Endothelial cell of umbilical vein (primary cell): ENCODE measurements around the gene ACSS1. TPM values are rescaled to one million over a fixed set of nuclear protein-coding genes. Genes with fewer than 3 reads are reported as not detected.

Experiments
- BruUV-seq: library from RNA; stranded (reverse); fragments of 400-500 nt; replicated peaks from 2 replicates; lab custom pipeline; 2021; lab: Mats Ljungman, UMichigan
- CTCF ChIA-PET: fragments of 300-600, 350-600 bp; sonication (Branson Sonifier 250); formaldehyde crosslinking; loops from one replicate; lab custom pipeline; 2021; ENCODE audit warnings: antibody characterized with exemption, inconsistent platforms; lab: Charles Lee
- POLR2A ChIA-PET: fragments of 300-600, 350-600 bp; sonication (Branson Sonifier 250); formaldehyde crosslinking; loops from one replicate; lab custom pipeline; 2021; ENCODE audit warnings: antibody characterized with exemption, inconsistent platforms; lab: Charles Lee
- DNase-seq: peaks from one replicate; pipeline ENCODE4 v3.0.0-alpha.2; 2011; ENCODE audit warnings: low read depth, low spot score
- FAIRE-seq: peaks from 2 replicates; lab custom pipeline; 2011; peaks lifted over from hg19 to GRCh38; lab: Jason Lieb, UNC
- H2AFZ ChIP-seq: 2 replicates; pipeline ENCODE4 v1.6.0; 2012; ENCODE audit warnings: low read depth, low read length, control low read depth, inconsistent platforms
- H3K27ac ChIP-seq: 2 replicates; pipeline ENCODE4 v1.5.1; 2011; ENCODE audit warnings: low read depth, mild to moderate bottlenecking, control low read depth, low read length, moderate library complexity; ENCODE audit not compliant: insufficient read depth
- H3K27me3 ChIP-seq, 2 experiments: 2 replicates each; pipeline versions ENCODE4 v1.6.0 to v1.6.1; 2011; ENCODE audit warnings: low read length in 2 of 2, mixed read lengths in 1 of 2; ENCODE audit not compliant: control insufficient read depth in 2 of 2, insufficient read depth in 2 of 2
- H3K36me3 ChIP-seq, 2 experiments: 2 replicates in 1 of 2; 3 replicates in 1 of 2; pipeline ENCODE4 v1.5.1; 2011; ENCODE audit warnings: low read length in 2 of 2, mild to moderate bottlenecking in 1 of 2, moderate library complexity in 1 of 2; ENCODE audit not compliant: control insufficient read depth in 2 of 2, insufficient read depth in 2 of 2; ENCODE audit errors: extremely low read depth in 1 of 2
- H3K4me1 ChIP-seq: 3 replicates; pipeline ENCODE4 v1.5.1; 2011; ENCODE audit warnings: mild to moderate bottlenecking, low read length; ENCODE audit not compliant: control insufficient read depth, insufficient read depth; ENCODE audit errors: extremely low read depth
- H3K4me2 ChIP-seq: 2 replicates; pipeline ENCODE4 v1.6.1; 2011; ENCODE audit warnings: low read length, control low read depth, mixed read lengths; ENCODE audit not compliant: insufficient read depth
- H3K4me3 ChIP-seq, 3 experiments: fragments of 200-600 bp in 1 of 3; sonication (generic), shearing (Covaris generic) in 1 of 3; replicated peaks in 1 of 3; 2 replicates each; pipeline ENCODE4 v1.5.1; 2011 to 2016; ENCODE audit warnings: control low read depth in 3 of 3, low read length in 3 of 3, mild to moderate bottlenecking in 2 of 3, inconsistent platforms in 1 of 3, low read depth in 1 of 3, moderate library complexity in 1 of 3; ENCODE audit not compliant: insufficient read depth in 1 of 3
- H3K79me2 ChIP-seq: 2 replicates; pipeline ENCODE4 v1.6.0; 2012; ENCODE audit warnings: low read length, inconsistent platforms; ENCODE audit not compliant: control insufficient read depth, insufficient read depth
- H3K9ac ChIP-seq: replicated peaks from 2 replicates; pipeline ENCODE3; 2011; ENCODE audit warnings: low read length, control low read depth; ENCODE audit not compliant: insufficient read depth; ENCODE audit errors: extremely low read depth
- H3K9me1 ChIP-seq: replicated peaks from 3 replicates; pipeline ENCODE4 v1.6.0; 2011; ENCODE audit warnings: mild to moderate bottlenecking, low read length; ENCODE audit not compliant: control insufficient read depth, insufficient read depth; ENCODE audit errors: extremely low read depth
- H3K9me3 ChIP-seq: replicated peaks from 2 replicates; pipeline ENCODE4 v1.5.1; 2012; ENCODE audit warnings: low read length, inconsistent platforms; ENCODE audit not compliant: control insufficient read depth, insufficient read depth
- H4K20me1 ChIP-seq: replicated peaks from 2 replicates; pipeline ENCODE3; 2011; ENCODE audit warnings: mild to moderate bottlenecking, low read length; ENCODE audit not compliant: control insufficient read depth, insufficient read depth; ENCODE audit errors: extremely low read depth
- CTCF ChIP-seq, 2 donors: IDR thresholded peaks; 1 replicate in 1 of 2; 2 replicates in 1 of 2; pipeline ENCODE4 v1.5.1; 2011; ENCODE audit warnings: low read length in 2 of 2, mild to moderate bottlenecking in 2 of 2, moderate library complexity in 2 of 2, control low read depth in 1 of 2, inconsistent platforms in 1 of 2, low read depth in 1 of 2; ENCODE audit not compliant: insufficient read depth in 1 of 2; ENCODE audit errors: extremely low read depth in 1 of 2
- EZH2 ChIP-seq: IDR thresholded peaks from 2 replicates; pipeline ENCODE4 v1.6.1; 2012; ENCODE audit warnings: borderline replicate concordance, low read depth, mild to moderate bottlenecking, moderate library complexity, low read length, inconsistent platforms; ENCODE audit not compliant: severe bottlenecking
- GATA2 ChIP-seq: IDR thresholded peaks from 2 replicates; pipeline ENCODE4 v1.7.0; 2011; ENCODE audit warnings: low read depth, mild to moderate bottlenecking, moderate library complexity, mixed read lengths, low read length; ENCODE audit not compliant: insufficient read length, insufficient read depth
- MYC ChIP-seq: IDR thresholded peaks from one replicate; pipeline ENCODE4 v1.6.1; 2011; ENCODE audit warnings: mild to moderate bottlenecking, low read depth, low read length
- POLR2A ChIP-seq: IDR thresholded peaks from 2 replicates; pipeline ENCODE4 v1.6.1; 2012; ENCODE audit warnings: low read depth, mild to moderate bottlenecking, control low read depth, low read length
- POLR2AphosphoS5 ChIP-seq: IDR thresholded peaks from 2 replicates; pipeline ENCODE4 v1.6.1; 2012; ENCODE audit warnings: low read depth, mild to moderate bottlenecking, control low read depth, low read length, moderate library complexity; ENCODE audit not compliant: insufficient read depth
- dilution Hi-C: fragments of 300-500 bp; cut with MboI; formaldehyde crosslinking; loops from one replicate; pipeline ENCODE4 v1.15.0; 2019; ENCODE audit warnings: low sequenced_read_pairs; ENCODE audit not compliant: extremely low pct_ligation_motif_present
- intact Hi-C: fragments of 100-400 bp; cut with micrococcal nuclease; formaldehyde crosslinking; loops from one replicate; pipeline ENCODE4 v1.10.0; 2022
- polyA plus RNA-seq, 4 experiments: library from polyadenylated mRNA; depleted of rRNA in 3 of 4; stranded (reverse) in 3 of 4; unstranded in 1 of 4; fragments of >200 nt; gene quantifications; 2 replicates each; pipeline versions ENCODE4 v1.2.1 to v1.2.3, GENCODE V29; 2011 to 2012; ENCODE audit warnings: missing spikeins in 1 of 4
- total RNA-seq: library from RNA; stranded (reverse); gene quantifications from 2 replicates; pipeline ENCODE4 v1.2.3, GENCODE V29; 2021

The ACSS1 gene
- total and polyA plus RNA-seq, 2 donors (not counting 3 experiments of a cell fraction or from before 2014, with no cell fraction given): 6.2 to 17.9 TPM

- ChIA-PET CTCF (no interaction called here), POLR2A (no interaction called here)
- Histone ChIP-seq H3K79me2 (peaks cover 4% of the 10 kb centered on the region), H3K27me3 (no peaks in the 10 kb centered on the region), H3K4me1 (peaks cover 8% of the 10 kb centered on the region), H3K4me2 (no peak overlapping the region), H3K27ac (no peak overlapping the region), H3K9me1 (no peaks in the 10 kb centered on the region), H3K4me3 (no peak overlapping the region), H3K9ac (no peak overlapping the region), H2AFZ (no peak overlapping the region), H3K9me3 (no peaks in the 10 kb centered on the region), H4K20me1 (no peaks in the 10 kb centered on the region), H3K36me3 (peaks cover 2 to 5% of the 10 kb centered on the region in 2 experiments)
- no TSS peak for BruUV-seq
- DNase-seq: no peak
- no peak for FAIRE-seq
- intact Hi-C loops: no loop called here
- dilution Hi-C loops: no loop called here
- no peak for TF ChIP-seq MYC
- TF ChIP-seq EZH2: no peak
- no peak for TF ChIP-seq POLR2AphosphoS5
- no peak for TF ChIP-seq CTCF (IDR thresholded peaks at IDR 0.05; ENCODE audit: extremely low read depth in 1 of 2, insufficient read depth in 1 of 2, low read depth in 1 of 2, low read length in 2 of 2)
- TF ChIP-seq GATA2: no peak
- no peak for TF ChIP-seq POLR2A
Observed at GRCh38 chr20:24979036-24979960, 78.6 kb downstream of the ACSS1 start.
